GM12878 (cell line): Measurements from ENCODE around the gene WNT11. TPM values are rescaled to one million over a fixed set of nuclear protein-coding genes. Genes with fewer than 3 reads are reported as not detected.

Experiments used
- ATAC-seq: fragments of 200-7000 bp; cut with Tn5 transposase; 3 replicates; pipeline ENCODE4 v1.9.1; 2020; ENCODE audit warnings: mild to moderate bottlenecking, moderate library complexity
- BruUV-seq: library from RNA; stranded (reverse); fragments of 400-500 nt; replicated peaks from 2 replicates; lab custom pipeline; 2021; lab: Mats Ljungman, UMichigan
- CTCF ChIA-PET: fragments of 300-600 bp; sonication (Branson Sonifier 250); formaldehyde crosslinking; extraction: SDS; loops from one replicate; lab custom pipeline; 2021; ENCODE audit warnings: inconsistent platforms; lab: Yijun Ruan, JAX
- POLR2A ChIA-PET: fragments of 350-600 bp; formaldehyde crosslinking; extraction: SDS; loops from one replicate; lab custom pipeline; 2021; ENCODE audit warnings: inconsistent platforms; lab: Charles Lee
- RAD21 ChIA-PET: fragments of 300-600 bp; sonication (Branson Sonifier 250); formaldehyde crosslinking; loops from one replicate; lab custom pipeline; 2023; ENCODE audit warnings: antibody characterized with exemption; ENCODE audit not compliant: unreplicated experiment; lab: Charles Lee
- SMC1A ChIA-PET: fragments of 300-600 bp; sonication (Branson Sonifier 250); formaldehyde crosslinking; loops from one replicate; lab custom pipeline; 2023; ENCODE audit not compliant: unreplicated experiment, uncharacterized antibody; lab: Charles Lee
- DNase-seq: peaks from one replicate; pipeline ENCODE4 v3.0.0-alpha.2; 2011; ENCODE audit warnings: low read depth, low spot score
- FAIRE-seq: peaks from 3 replicates; lab custom pipeline; 2011; peaks lifted over from hg19 to GRCh38; lab: Jason Lieb, UNC
- H2AFZ ChIP-seq: 2 replicates; pipeline ENCODE4 v1.6.0; 2011; ENCODE audit warnings: low read depth, low read length, control low read depth; ENCODE audit not compliant: control insufficient read depth
- H3K27ac ChIP-seq: 2 replicates; pipeline ENCODE4 v1.5.1; 2011; ENCODE audit warnings: control low read depth; ENCODE audit not compliant: control insufficient read depth, insufficient read depth
- H3K27me3 ChIP-seq, 2 experiments: replicated peaks in 1 of 2; 2 replicates each; pipeline versions ENCODE4 v1.6.0 to v1.6.1; 2011; ENCODE audit warnings: low read length in 1 of 2; ENCODE audit not compliant: control insufficient read depth in 2 of 2, insufficient read depth in 2 of 2
- H3K36me3 ChIP-seq, 2 experiments: 2 replicates each; pipeline ENCODE4 v1.5.1; 2011; ENCODE audit warnings: low read length in 1 of 2; ENCODE audit not compliant: control insufficient read depth in 2 of 2, insufficient read depth in 2 of 2
- H3K4me1 ChIP-seq: 2 replicates; pipeline ENCODE4 v1.6.1; 2011; ENCODE audit warnings: mild to moderate bottlenecking, low read length, moderate library complexity, mixed read lengths; ENCODE audit not compliant: control insufficient read depth, insufficient read depth
- H3K4me2 ChIP-seq: 2 replicates; pipeline ENCODE4 v1.6.0; 2011; ENCODE audit warnings: control low read depth; ENCODE audit not compliant: control insufficient read depth, insufficient read depth
- H3K4me3 ChIP-seq: fragments of 200-600 bp; sonication (generic); 2 replicates; pipeline ENCODE4 v1.5.1; 2016
- H3K79me2 ChIP-seq: 2 replicates; pipeline ENCODE4 v1.6.0; 2011; ENCODE audit warnings: low read length; ENCODE audit not compliant: control insufficient read depth, insufficient read depth
- H3K9ac ChIP-seq: 2 replicates; pipeline ENCODE4 v1.8.0; 2011; ENCODE audit warnings: low read length, control low read depth, mixed read lengths; ENCODE audit not compliant: control insufficient read depth, insufficient read depth
- H3K9me3 ChIP-seq: replicated peaks from 3 replicates; pipeline ENCODE4 v1.5.1; 2011; ENCODE audit warnings: mild to moderate bottlenecking, low read length; ENCODE audit not compliant: control insufficient read depth, insufficient read depth
- H4K20me1 ChIP-seq: 2 replicates; pipeline ENCODE4 v1.6.0; 2011; ENCODE audit not compliant: control insufficient read depth, insufficient read depth
- BRCA1 ChIP-seq: IDR thresholded peaks from 2 replicates; pipeline ENCODE4 v1.6.1; 2011; ENCODE audit warnings: low read depth, low read length, improper control_type of control experiment
- CEBPB ChIP-seq, 2 experiments: fragments of 150-350 bp in 1 of 2; IDR thresholded peaks; 2 replicates each; pipeline ENCODE4 v1.6.1; 2012 to 2014; ENCODE audit warnings: low read depth in 2 of 2, low read length in 2 of 2, borderline replicate concordance in 1 of 2, inconsistent platforms in 1 of 2
- CHD4 ChIP-seq: fragments of 200-600 bp; sonication (generic); IDR thresholded peaks from 2 replicates; pipeline ENCODE4 v1.6.1; 2016; ENCODE audit warnings: mild to moderate bottlenecking
- E2F4 ChIP-seq: IDR thresholded peaks from 2 replicates; pipeline ENCODE4 v1.6.1; 2012; ENCODE audit warnings: low read depth, low read length, improper control_type of control experiment
- E4F1 ChIP-seq: fragments of 450-650 bp; IDR thresholded peaks from 2 replicates; pipeline ENCODE4 v1.6.1; 2018; ENCODE audit warnings: borderline replicate concordance, mild to moderate bottlenecking; ENCODE audit not compliant: partially characterized antibody
- EP300 ChIP-seq, 2 experiments: fragments of 150-350 bp in 1 of 2; IDR thresholded peaks; 2 replicates each; pipeline ENCODE4 v1.6.1; 2011 to 2012; ENCODE audit warnings: low read depth in 2 of 2, low read length in 2 of 2, borderline replicate concordance in 1 of 2, improper control_type of control experiment in 1 of 2, inconsistent platforms in 1 of 2; ENCODE audit not compliant: control insufficient read depth in 1 of 2
- GATAD2B ChIP-seq: fragments of 450-650 bp; conservative IDR thresholded peaks from 2 replicates; pipeline ENCODE4 v1.6.1; 2017; ENCODE audit warnings: low read depth, mild to moderate bottlenecking, moderate library complexity
- HDGF ChIP-seq: fragments of 450-650 bp; IDR thresholded peaks from 2 replicates; pipeline ENCODE4 v1.6.1; 2016; ENCODE audit warnings: antibody characterized with exemption
- MXI1 ChIP-seq: fragments of 150-350 bp; IDR thresholded peaks from 2 replicates; pipeline ENCODE4 v1.6.1; 2011; ENCODE audit warnings: low read depth, mild to moderate bottlenecking, inconsistent platforms, low read length, improper control_type of control experiment
- RCOR1 ChIP-seq: conservative IDR thresholded peaks from 2 replicates; pipeline ENCODE4 v1.6.1; 2012; ENCODE audit warnings: low read depth, low read length, improper control_type of control experiment
- RELA ChIP-seq: fragments of 450-650 bp; IDR thresholded peaks from 2 replicates; pipeline ENCODE4 v1.8.0; 2014; ENCODE audit warnings: borderline replicate concordance; ENCODE audit not compliant: partially characterized antibody
- YBX1 ChIP-seq: fragments of 450-650 bp; IDR thresholded peaks from 2 replicates; pipeline ENCODE4 v1.6.1; 2016; ENCODE audit warnings: antibody characterized with exemption
- ZBTB40 ChIP-seq: fragments of 450-650 bp; IDR thresholded peaks from 2 replicates; pipeline ENCODE4 v1.6.1; 2016; ENCODE audit warnings: mild to moderate bottlenecking, moderate library complexity, borderline replicate concordance
- WGBS: methylation state at CpG from one replicate; pipeline ENCODE4 v1.1.6; 2016; ENCODE audit warnings: low lambda C conversion rate; ENCODE audit not compliant: insufficient replicate concordance, insufficient coverage; ENCODE audit errors: missing lambda C conversion rate; 5-methylcytosine and 5-hydroxymethylcytosine counted together
- in situ Hi-C: fragments of 300-500 bp; cut with MboI; formaldehyde crosslinking; loops from 9 replicates; pipeline ENCODE4 v1.14.3; 2018; ENCODE audit warnings: mixed read lengths
- intact Hi-C: fragments of 100-400 bp; cut with micrococcal nuclease; formaldehyde crosslinking; loops from one replicate; pipeline ENCODE4 v1.14.2; 2022; ENCODE audit not compliant: unreplicated experiment
- polyA plus RNA-seq, 11 experiments: library from polyadenylated mRNA; depleted of rRNA in 4 of 11; unstranded in 6 of 11; stranded (reverse) in 5 of 11; fragments of >200 nt; fragmentation: Nextera tagmentation in 4 of 11; fragmentation: Illumina TruSeq in 1 of 11; extraction: Ambion mirVana in 4 of 11; extraction: Trizol in 1 of 11; gene quantifications; 1 replicate in 1 of 11; 2 replicates in 10 of 11; pipeline versions ENCODE4 v1.2.1 to v1.2.3, GENCODE V29; 2011 to 2016; ENCODE audit warnings: inconsistent platforms in 2 of 11, missing spikeins in 2 of 11, low read depth in 1 of 11
- total RNA-seq, 4 experiments: library from RNA; depleted of rRNA in 3 of 4; stranded (reverse); fragments of >200 nt in 3 of 4; fragmentation: Illumina TruSeq in 1 of 4; extraction: Trizol in 1 of 4; gene quantifications; 2 replicates each; pipeline versions ENCODE4 v1.2.1 to v1.2.3, GENCODE V29; 2013 to 2021

The WNT11 gene
- total and polyA plus RNA-seq, 10 of the 15 experiments (the other 5 are each of a cell fraction or from before 2014, with no cell fraction given): 0.05 to 0.19 TPM; not detected in 8

GRCh38 chr11:76156971-76157427 lies 49.3 kb downstream of the WNT11 start:
- H3K4me2 ChIP-seq: no peak overlapping the region
- H2AFZ ChIP-seq: no peak overlapping the region
- ChIA-PET SMC1A (interaction anchor here (1.5 kb wide), 1 partner anchor 50 kb away, joined by 4 read pairs; no protein-coding TSS in a partner anchor), CTCF (no interaction called here), POLR2A (no interaction called here), RAD21 (no interaction called here)
- FAIRE-seq (no peak), DNase-seq (no peak), ATAC-seq (no peak)
- in situ Hi-C loops: no loop called here
- peaks cover 18% of the 10 kb centered on the region for H3K4me1 ChIP-seq
- H3K4me3 ChIP-seq: no peak overlapping the region
- no peak overlapping the region for H3K9ac ChIP-seq
- no peaks in the 10 kb centered on the region for H3K79me2 ChIP-seq
- no TSS peak for BruUV-seq
- 67% methylated on average over 12 of the region's 12 CpGs for WGBS
- H3K9me3 ChIP-seq: no peaks in the 10 kb centered on the region
- no peaks in the 10 kb centered on the region for H3K36me3 ChIP-seq
- intact Hi-C loops: no loop called here
- no peaks in the 10 kb centered on the region; a peak in 1 of 4 replicates for H3K27me3 ChIP-seq
- no peaks in the 10 kb centered on the region for H4K20me1 ChIP-seq
- no peak overlapping the region for H3K27ac ChIP-seq
- TF ChIP-seq RELA (no peak), E2F4 (no peak), ZBTB40 (no peak), CHD4 (no peak), GATAD2B (no peak), EP300 (IDR thresholded peaks at IDR 0.05; ENCODE audit: borderline replicate concordance in 1 of 2, control insufficient read depth in 1 of 2, low read depth in 2 of 2, low read length in 2 of 2) (no peak), MXI1 (no peak), RCOR1 (no peak), YBX1 (no peak), BRCA1 (no peak), CEBPB (IDR thresholded peaks at IDR 0.05; ENCODE audit: borderline replicate concordance in 1 of 2, low read depth in 2 of 2, low read length in 2 of 2) (no peak), E4F1 (no peak), HDGF (no peak)
